HG03378 (cell line): ENCODE results near the gene TDO2.
A peak's percentile ranks its signal among the peaks of the same experiment; 100 is the strongest.
"Not testable (repeated sequence)": the region's sequence is repeated elsewhere in the genome, so short reads cannot be mapped to it uniquely, and the experiment has no call there.

Source experiments
- ATAC-seq: cut with Tn5 transposase; IDR thresholded peaks from one replicate; pipeline ENCODE4 v1.9.1; 2021; ENCODE audit warnings: mild to moderate bottlenecking, moderate library complexity; ENCODE audit not compliant: unreplicated experiment

Gene TDO2

GRCh38 chr4:155903453-155903852 lies at the start of gene TDO2:
TDO2 (plus strand) TSS chr4:155903696; CDS start chr4:155903759, 63 bp downstream.
- ATAC-seq: no peak

GRCh38 chr4:155854582-155855226 lies 48.8 kb upstream of the TDO2 start:
- no peak for ATAC-seq

GRCh38 chr4:155855897-155856296 lies 47.6 kb upstream of the TDO2 start:
- ATAC-seq: no peak

- ATAC-seq: no peak
Observed at GRCh38 chr4:155866177-155866576, 37.3 kb upstream of the TDO2 start, which contains the start of gene ASIC5. ASIC5 (minus strand) TSS chr4:155866277; CDS start chr4:155866226, 51 bp downstream.

GRCh38 chr4:155875878-155876277 lies 27.6 kb upstream of the TDO2 start:
- no peak for ATAC-seq

GRCh38 chr4:155877971-155878370 lies 25.5 kb upstream of the TDO2 start:
- no peak for ATAC-seq

GRCh38 chr4:155878611-155879010 lies 24.9 kb upstream of the TDO2 start:
- ATAC-seq: no peak

- ATAC-seq: no peak
Observed at GRCh38 chr4:155879767-155880166, 23.7 kb upstream of the TDO2 start.

GRCh38 chr4:155881555-155881954 lies 21.9 kb upstream of the TDO2 start:
- peak; percentile 45 for ATAC-seq

GRCh38 chr4:155883895-155884294 lies 19.6 kb upstream of the TDO2 start:
- ATAC-seq: no peak

GRCh38 chr4:155885666-155886065 lies 17.8 kb upstream of the TDO2 start:
- no peak for ATAC-seq

GRCh38 chr4:155887045-155887444 lies 16.5 kb upstream of the TDO2 start:
- ATAC-seq: no peak

- no peak for ATAC-seq
Observed at GRCh38 chr4:155887847-155888570, 15.5 kb upstream of the TDO2 start.

GRCh38 chr4:155889031-155889793 lies 14.3 kb upstream of the TDO2 start:
- ATAC-seq: peak; percentile 95

- no peak for ATAC-seq
Observed at GRCh38 chr4:155889946-155890345, 13.6 kb upstream of the TDO2 start.

GRCh38 chr4:155891058-155891457 lies 12.4 kb upstream of the TDO2 start:
- ATAC-seq: no peak

- ATAC-seq: not testable (repeated sequence)
Observed at GRCh38 chr4:155898371-155898770, 5.1 kb upstream of the TDO2 start.

GRCh38 chr4:155899891-155900290 lies 3.6 kb upstream of the TDO2 start:
- ATAC-seq: no peak

GRCh38 chr4:155900381-155900780 lies 3.1 kb upstream of the TDO2 start:
- ATAC-seq: peak; percentile 53

GRCh38 chr4:155901013-155901412 lies 2.5 kb upstream of the TDO2 start:
- no peak for ATAC-seq

- no peak for ATAC-seq
Observed at GRCh38 chr4:155904331-155904730, 835 bp downstream of the TDO2 start.
